Measurements from ENCODE around the gene FOXK1.
A peak's percentile ranks its signal among the peaks of the same experiment; 100 is the strongest.

FOXK1 gene

GRCh38 chr7:4748231-4748681 is 66.2 kb downstream of the FOXK1 start:
- no peak overlapping the region for H3K4me3 ChIP-seq (ENCODE audit: low read depth, low read length)
- TF ChIP-seq CTCF (IDR thresholded peaks at IDR 0.05; ENCODE audit: low read depth, low read length, missing control alignments): no peak
- DNase-seq (ENCODE audit: low read depth): no peak

GRCh38 chr7:4749363-4749762 is 67.3 kb downstream of the FOXK1 start:
- TF ChIP-seq CTCF (IDR thresholded peaks at IDR 0.05; ENCODE audit: low read depth, low read length, missing control alignments): no peak
- no peak for DNase-seq (ENCODE audit: low read depth)
- no peak overlapping the region for H3K4me3 ChIP-seq (ENCODE audit: low read depth, low read length)

GRCh38 chr7:4749798-4750197 is 67.7 kb downstream of the FOXK1 start:
- DNase-seq (ENCODE audit: low read depth): no peak
- no peak for TF ChIP-seq CTCF (IDR thresholded peaks at IDR 0.05; ENCODE audit: low read depth, low read length, missing control alignments)
- no peak overlapping the region for H3K4me3 ChIP-seq (ENCODE audit: low read depth, low read length)

GRCh38 chr7:4751398-4751947 is 69.4 kb downstream of the FOXK1 start:
- no peak for DNase-seq (ENCODE audit: low read depth)
- no peak overlapping the region for H3K4me3 ChIP-seq (ENCODE audit: low read depth, low read length)
- TF ChIP-seq CTCF (IDR thresholded peaks at IDR 0.05; ENCODE audit: low read depth, low read length, missing control alignments): no peak

GRCh38 chr7:4753598-4754432 is 71.7 kb downstream of the FOXK1 start:
- no peak for DNase-seq (ENCODE audit: low read depth)
- TF ChIP-seq CTCF (IDR thresholded peaks at IDR 0.05; ENCODE audit: low read depth, low read length, missing control alignments): peak; percentile 94
- H3K4me3 ChIP-seq (ENCODE audit: low read depth, low read length): no peak overlapping the region

- TF ChIP-seq CTCF (IDR thresholded peaks at IDR 0.05; ENCODE audit: low read depth, low read length, missing control alignments): no peak
- DNase-seq (ENCODE audit: low read depth): no peak
Measured at GRCh38 chr7:4754433-4755010, 72.4 kb downstream of the FOXK1 start.

More at GRCh38 chr7:4754433-4755010, 72.4 kb downstream of the FOXK1 start:
- H3K4me3 ChIP-seq (ENCODE audit: low read depth, low read length): no peak overlapping the region
